Lower leg skin (tissue), 3 donors: Measurements from ENCODE around the gene ZSWIM9.

ENCODE experiments used
- POLR2A ChIP-seq, 2 donors: fragments of 450-650 bp; IDR thresholded peaks; one replicate each; pipeline ENCODE4 v1.6.1; 2016 to 2017; ENCODE audit warnings: antibody characterized with exemption in 2 of 2, mild to moderate bottlenecking in 1 of 2, moderate library complexity in 1 of 2
- TF ChIP-seq, protein P1 (sequence below), 3 donors: fragments of 450-650 bp; IDR thresholded peaks; one replicate each; pipeline ENCODE4 v1.5.1; 2016; ENCODE audit warnings: antibody characterized with exemption in 3 of 3, mild to moderate bottlenecking in 3 of 3, moderate library complexity in 2 of 3

GRCh38 chr19:48203794-48204628, 33.5 kb downstream of the ZSWIM9 start:
- TF ChIP-seq, protein P1, sequence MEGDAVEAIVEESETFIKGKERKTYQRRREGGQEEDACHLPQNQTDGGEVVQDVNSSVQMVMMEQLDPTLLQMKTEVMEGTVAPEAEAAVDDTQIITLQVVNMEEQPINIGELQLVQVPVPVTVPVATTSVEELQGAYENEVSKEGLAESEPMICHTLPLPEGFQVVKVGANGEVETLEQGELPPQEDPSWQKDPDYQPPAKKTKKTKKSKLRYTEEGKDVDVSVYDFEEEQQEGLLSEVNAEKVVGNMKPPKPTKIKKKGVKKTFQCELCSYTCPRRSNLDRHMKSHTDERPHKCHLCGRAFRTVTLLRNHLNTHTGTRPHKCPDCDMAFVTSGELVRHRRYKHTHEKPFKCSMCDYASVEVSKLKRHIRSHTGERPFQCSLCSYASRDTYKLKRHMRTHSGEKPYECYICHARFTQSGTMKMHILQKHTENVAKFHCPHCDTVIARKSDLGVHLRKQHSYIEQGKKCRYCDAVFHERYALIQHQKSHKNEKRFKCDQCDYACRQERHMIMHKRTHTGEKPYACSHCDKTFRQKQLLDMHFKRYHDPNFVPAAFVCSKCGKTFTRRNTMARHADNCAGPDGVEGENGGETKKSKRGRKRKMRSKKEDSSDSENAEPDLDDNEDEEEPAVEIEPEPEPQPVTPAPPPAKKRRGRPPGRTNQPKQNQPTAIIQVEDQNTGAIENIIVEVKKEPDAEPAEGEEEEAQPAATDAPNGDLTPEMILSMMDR (IDR thresholded peaks at IDR 0.05): no peak
- no peak for TF ChIP-seq POLR2A (IDR thresholded peaks at IDR 0.05)
